ENCODE results near the gene CALD1.
A peak's percentile ranks its signal among the peaks of the same experiment; 100 is the strongest.

The CALD1 gene

GRCh38 chr7:134778941-134779740, at the start of gene CALD1:
Gene CALD1 (plus strand): TSS chr7:134779634. CDS start chr7:134867734, 88,100 bp downstream.
- DNase-seq = peak; percentile 83

GRCh38 chr7:134729895-134730294, 49.5 kb upstream of the CALD1 start:
- no peak for DNase-seq

- DNase-seq = no peak
These were observed 49.0 kb upstream of the CALD1 start for GRCh38 chr7:134730411-134730829.

GRCh38 chr7:134731616-134732015, 47.8 kb upstream of the CALD1 start:
- no peak for DNase-seq

GRCh38 chr7:134732728-134733127, 46.7 kb upstream of the CALD1 start:
- DNase-seq = no peak

- no peak for DNase-seq
These were observed 43.1 kb upstream of the CALD1 start for GRCh38 chr7:134736381-134736780.

GRCh38 chr7:134737566-134738345, 41.7 kb upstream of the CALD1 start:
- no peak for DNase-seq

- DNase-seq = no peak
These were observed 40.1 kb upstream of the CALD1 start for GRCh38 chr7:134739362-134739761.

- DNase-seq = no peak
These were observed 39.1 kb upstream of the CALD1 start for GRCh38 chr7:134740376-134740775.

GRCh38 chr7:134741907-134742635, 37.4 kb upstream of the CALD1 start:
- no peak for DNase-seq

- DNase-seq = no peak
These were observed 36.6 kb upstream of the CALD1 start for GRCh38 chr7:134742688-134743350.

- DNase-seq = no peak
These were observed 34.9 kb upstream of the CALD1 start for GRCh38 chr7:134744569-134744968.

- no peak for DNase-seq
These were observed 32.1 kb upstream of the CALD1 start for GRCh38 chr7:134747326-134747725.

GRCh38 chr7:134750083-134751062, 29.1 kb upstream of the CALD1 start:
- DNase-seq = no peak

GRCh38 chr7:134752006-134752760, 27.3 kb upstream of the CALD1 start:
- DNase-seq = no peak

- no peak for DNase-seq
These were observed 23.9 kb upstream of the CALD1 start for GRCh38 chr7:134755422-134756022.

- DNase-seq = no peak
These were observed 21.5 kb upstream of the CALD1 start for GRCh38 chr7:134757938-134758337.

GRCh38 chr7:134758981-134759380, 20.5 kb upstream of the CALD1 start:
- DNase-seq = no peak

- no peak for DNase-seq
These were observed 18.2 kb upstream of the CALD1 start for GRCh38 chr7:134761266-134761665.

GRCh38 chr7:134763960-134764359, 15.5 kb upstream of the CALD1 start:
- no peak for DNase-seq
